ENCODE measurements around the gene CLEC2L. TPM values are rescaled to one million over a fixed set of nuclear protein-coding genes. Genes with fewer than 3 reads are reported as not detected.

The CLEC2L gene
- total and polyA plus RNA-seq, 2 experiments from 2014 or later = 0.26 to 0.27 TPM

- no peaks in the 10 kb centered on the region for H3K4me1 ChIP-seq (ENCODE audit: low read depth)
- H3K4me3 ChIP-seq = no peak overlapping the region
- H3K27me3 ChIP-seq = peaks cover 31% of the 10 kb centered on the region
- no peaks in the 10 kb centered on the region for H3K9me3 ChIP-seq (ENCODE audit: low read depth)
- H3K36me3 ChIP-seq = no peaks in the 10 kb centered on the region
- TF ChIP-seq CTCF (IDR thresholded peaks at IDR 0.05; ENCODE audit: low read depth, low read length) = no peak
- no peak for DNase-seq (ENCODE audit: low read depth in 1 of 2, low spot score in 1 of 2)
- H3K27ac ChIP-seq = no peak overlapping the region
Observed at GRCh38 chr7:139531094-139531493, 7.6 kb downstream of the CLEC2L start.

GRCh38 chr7:139532636-139533155 is 9.2 kb downstream of the CLEC2L start:
- Histone ChIP-seq H3K4me3 (no peak overlapping the region), H3K36me3 (no peaks in the 10 kb centered on the region), H3K27ac (no peak overlapping the region), H3K4me1 (ENCODE audit: low read depth) (no peaks in the 10 kb centered on the region), H3K27me3 (peaks cover 16% of the 10 kb centered on the region), H3K9me3 (ENCODE audit: low read depth) (no peaks in the 10 kb centered on the region)
- no peak for TF ChIP-seq CTCF (IDR thresholded peaks at IDR 0.05; ENCODE audit: low read depth, low read length)
- no peak for DNase-seq (ENCODE audit: low read depth in 1 of 2, low spot score in 1 of 2)

- TF ChIP-seq CTCF (IDR thresholded peaks at IDR 0.05; ENCODE audit: low read depth, low read length) = no peak
- no peak for DNase-seq (ENCODE audit: low read depth in 1 of 2, low spot score in 1 of 2)
- Histone ChIP-seq H3K4me1 (ENCODE audit: low read depth) (no peaks in the 10 kb centered on the region), H3K27me3 (peaks cover 3% of the 10 kb centered on the region), H3K4me3 (no peak overlapping the region), H3K27ac (no peak overlapping the region), H3K9me3 (ENCODE audit: low read depth) (no peaks in the 10 kb centered on the region), H3K36me3 (no peaks in the 10 kb centered on the region)
Observed at GRCh38 chr7:139534096-139534495, 10.6 kb downstream of the CLEC2L start.

GRCh38 chr7:139534966-139535651 is 11.6 kb downstream of the CLEC2L start:
- TF ChIP-seq CTCF (IDR thresholded peaks at IDR 0.05; ENCODE audit: low read depth, low read length) = no peak
- Histone ChIP-seq H3K4me3 (no peak overlapping the region), H3K9me3 (ENCODE audit: low read depth) (no peaks in the 10 kb centered on the region), H3K27ac (no peak overlapping the region), H3K36me3 (no peaks in the 10 kb centered on the region), H3K4me1 (ENCODE audit: low read depth) (no peaks in the 10 kb centered on the region), H3K27me3 (no peaks in the 10 kb centered on the region)
- DNase-seq (ENCODE audit: low read depth in 1 of 2, low spot score in 1 of 2) = no peak

GRCh38 chr7:139536152-139536551 is 12.7 kb downstream of the CLEC2L start:
- Histone ChIP-seq H3K27me3 (no peaks in the 10 kb centered on the region), H3K36me3 (no peaks in the 10 kb centered on the region), H3K4me3 (no peak overlapping the region), H3K4me1 (ENCODE audit: low read depth) (no peaks in the 10 kb centered on the region), H3K9me3 (ENCODE audit: low read depth) (no peaks in the 10 kb centered on the region), H3K27ac (no peak overlapping the region)
- no peak for TF ChIP-seq CTCF (IDR thresholded peaks at IDR 0.05; ENCODE audit: low read depth, low read length)
- no peak for DNase-seq (ENCODE audit: low read depth in 1 of 2, low spot score in 1 of 2)
